Activated T-cell treated with anti-CD3 and anti-CD28 coated beads for 4 hours (primary cell): ENCODE results near the gene LLCFC1.

Experiments used
- DNase-seq: peaks from one replicate; pipeline ENCODE4 v3.0.0-alpha.2; 2020

The LLCFC1 gene

GRCh38 chr7:142939226-142939910 lies at the start of gene LLCFC1:
Gene LLCFC1, plus strand, starts transcription at chr7:142939484. Its CDS starts 138 bp downstream, at chr7:142939622.
- no peak for DNase-seq

- DNase-seq: no peak
Measured at GRCh38 chr7:142889816-142890215, 49.5 kb upstream of the LLCFC1 start.

- DNase-seq: no peak
Measured at GRCh38 chr7:142890874-142891485, 48.3 kb upstream of the LLCFC1 start.

GRCh38 chr7:142891490-142892082 lies 47.7 kb upstream of the LLCFC1 start:
- no peak for DNase-seq

GRCh38 chr7:142892951-142893350 lies 46.3 kb upstream of the LLCFC1 start:
- no peak for DNase-seq

GRCh38 chr7:142894112-142894984 lies 44.9 kb upstream of the LLCFC1 start:
- no peak for DNase-seq

- no peak for DNase-seq
Measured at GRCh38 chr7:142894985-142895593, 44.2 kb upstream of the LLCFC1 start.

- no peak for DNase-seq
Measured at GRCh38 chr7:142896151-142896550, 43.1 kb upstream of the LLCFC1 start.

- no peak for DNase-seq
Measured at GRCh38 chr7:142896741-142897379, 42.4 kb upstream of the LLCFC1 start.

- DNase-seq: no peak
Measured at GRCh38 chr7:142897691-142898090, 41.6 kb upstream of the LLCFC1 start.

GRCh38 chr7:142898377-142899170 lies 40.7 kb upstream of the LLCFC1 start:
- DNase-seq: no peak

- no peak for DNase-seq
Measured at GRCh38 chr7:142899661-142900060, 39.6 kb upstream of the LLCFC1 start.

- no peak for DNase-seq
Measured at GRCh38 chr7:142901426-142902259, 37.6 kb upstream of the LLCFC1 start.

GRCh38 chr7:142904128-142904527 lies 35.2 kb upstream of the LLCFC1 start:
- DNase-seq: no peak

- DNase-seq: no peak
Measured at GRCh38 chr7:142905759-142906158, 33.5 kb upstream of the LLCFC1 start.

GRCh38 chr7:142906643-142907042 lies 32.6 kb upstream of the LLCFC1 start:
- DNase-seq: no peak

GRCh38 chr7:142908290-142908689 lies 31.0 kb upstream of the LLCFC1 start:
- no peak for DNase-seq

GRCh38 chr7:142908921-142909890 lies 30.1 kb upstream of the LLCFC1 start:
- no peak for DNase-seq

GRCh38 chr7:142910031-142910433 lies 29.3 kb upstream of the LLCFC1 start:
- no peak for DNase-seq
